GM21515 (cell line): Measurements from ENCODE around the gene OR52B6.
A peak's percentile ranks its signal among the peaks of the same experiment; 100 is the strongest.
"Not testable (repeated sequence)": the region's sequence is repeated elsewhere in the genome, so short reads cannot be mapped to it uniquely, and the experiment has no call there.

Experiments
- ATAC-seq: cut with Tn5 transposase; IDR thresholded peaks from one replicate; pipeline ENCODE4 v1.9.1; 2021; ENCODE audit not compliant: unreplicated experiment

OR52B6 gene

DNA sequence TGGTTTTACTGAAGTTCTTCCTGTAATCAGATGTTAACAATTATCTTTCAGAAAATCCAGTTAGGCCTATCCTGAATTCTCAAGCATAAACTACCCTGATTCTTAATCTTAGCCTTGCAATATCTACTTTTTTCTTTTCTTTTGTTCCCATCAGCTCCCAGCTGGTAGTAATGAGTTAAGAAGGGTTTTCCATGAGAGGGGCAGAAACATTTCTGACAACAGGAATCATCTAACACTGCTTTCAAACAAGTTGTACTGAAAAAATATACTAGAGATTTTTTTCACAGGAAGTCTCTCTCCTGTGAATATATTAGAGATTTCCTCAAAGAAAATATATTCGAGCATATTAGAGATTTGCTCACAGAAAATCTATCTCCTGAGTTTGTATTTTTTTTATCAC lies 12.5 kb downstream of the OR52B6 start:
- ATAC-seq = no peak

DNA sequence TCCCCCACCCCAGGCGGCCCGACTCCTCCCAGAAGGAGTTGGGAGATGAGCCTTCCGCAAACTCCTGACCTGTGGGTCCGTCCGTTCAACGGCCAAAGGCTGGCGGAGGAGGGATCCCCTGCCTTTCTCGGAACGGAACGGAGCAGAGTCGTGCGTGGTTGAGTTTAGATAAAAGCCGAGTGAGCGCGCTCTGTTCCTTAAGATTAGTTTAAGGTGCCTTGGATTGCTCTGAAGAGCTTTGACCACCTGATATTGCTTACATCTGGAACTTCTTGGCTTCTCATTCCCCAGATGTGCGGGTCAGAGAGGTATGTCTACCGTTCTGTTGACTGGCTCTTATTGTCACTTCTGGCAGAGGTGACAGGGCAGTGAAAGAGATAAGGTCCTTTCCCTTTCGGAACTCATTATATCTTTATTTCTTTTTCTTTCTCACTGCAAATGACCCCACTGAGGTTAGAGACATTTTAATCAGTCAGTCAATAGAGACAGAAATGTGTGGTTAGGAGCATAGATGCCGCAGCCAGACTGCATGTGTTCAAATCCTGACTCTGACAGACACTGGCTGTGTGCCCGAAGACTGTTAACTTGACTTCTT lies 16.0 kb downstream of the OR52B6 start, which contains the start of gene TRIM6:
Gene TRIM6, plus strand, starts transcription at position 31 of the 595 bp plus-strand sequence. Its CDS starts 261 bp downstream, at position 292.
- no peak for ATAC-seq

- no peak for ATAC-seq
These were observed 17.3 kb downstream of the OR52B6 start for GRCh38 chr11:5597953-5598352.

GRCh38 chr11:5600374-5600851 lies 19.7 kb downstream of the OR52B6 start:
- ATAC-seq = peak; percentile 89

- ATAC-seq = not testable (repeated sequence)
These were observed 22.1 kb downstream of the OR52B6 start for GRCh38 chr11:5602791-5603190.

DNA sequence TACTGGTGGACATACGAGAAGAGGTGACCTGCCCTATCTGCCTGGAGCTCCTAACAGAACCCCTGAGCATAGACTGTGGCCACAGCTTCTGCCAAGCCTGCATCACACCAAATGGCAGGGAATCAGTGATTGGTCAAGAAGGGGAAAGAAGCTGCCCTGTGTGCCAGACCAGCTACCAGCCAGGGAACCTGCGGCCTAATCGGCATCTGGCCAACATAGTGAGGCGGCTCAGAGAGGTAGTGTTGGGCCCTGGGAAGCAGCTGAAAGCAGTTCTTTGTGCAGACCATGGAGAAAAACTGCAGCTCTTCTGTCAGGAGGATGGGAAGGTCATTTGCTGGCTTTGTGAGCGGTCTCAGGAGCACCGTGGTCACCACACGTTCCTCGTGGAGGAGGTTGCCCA lies 22.6 kb downstream of the OR52B6 start:
- ATAC-seq = no peak

DNA sequence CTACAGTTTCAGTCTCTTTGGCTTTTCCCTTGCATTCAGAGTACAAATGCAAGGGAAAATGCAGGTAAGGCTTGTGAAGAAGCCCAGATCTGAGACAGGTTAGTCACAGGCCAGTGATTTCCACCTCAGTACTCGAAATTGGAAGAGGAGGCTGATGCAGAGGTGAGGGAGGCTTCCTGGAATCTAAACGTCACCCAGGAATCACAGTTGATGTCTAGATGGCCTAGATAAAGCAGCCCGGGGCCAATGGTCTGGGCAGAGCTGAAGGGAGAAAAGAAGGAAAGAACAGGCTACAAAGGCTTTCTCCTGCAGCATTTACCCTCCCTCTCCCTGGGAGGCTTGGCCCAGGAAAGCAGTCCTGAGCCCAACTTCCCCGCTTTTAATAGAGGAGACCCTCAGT lies 24.2 kb downstream of the OR52B6 start:
- no peak for ATAC-seq

GRCh38 chr11:5605849-5606248 lies 25.2 kb downstream of the OR52B6 start:
- no peak for ATAC-seq

DNA sequence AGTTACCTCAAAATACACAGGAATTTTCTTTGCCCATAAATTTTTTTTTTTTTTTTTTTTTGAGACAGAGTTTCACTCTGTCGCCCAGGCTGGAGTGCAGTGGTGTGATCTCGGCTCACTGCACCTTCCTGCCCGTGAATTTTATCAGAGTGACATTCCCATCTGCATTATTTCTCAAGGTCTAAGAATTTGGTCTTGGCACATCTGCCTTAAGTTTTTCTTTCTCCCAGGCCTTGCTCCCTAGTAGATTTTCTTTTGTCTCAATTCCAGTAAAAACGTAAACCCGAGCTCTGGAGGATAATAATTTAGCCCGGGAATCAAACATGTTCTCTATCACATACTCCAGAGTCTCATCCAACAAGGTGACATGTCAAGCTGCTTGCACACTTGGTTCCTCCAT lies 28.1 kb downstream of the OR52B6 start:
- no peak for ATAC-seq

DNA sequence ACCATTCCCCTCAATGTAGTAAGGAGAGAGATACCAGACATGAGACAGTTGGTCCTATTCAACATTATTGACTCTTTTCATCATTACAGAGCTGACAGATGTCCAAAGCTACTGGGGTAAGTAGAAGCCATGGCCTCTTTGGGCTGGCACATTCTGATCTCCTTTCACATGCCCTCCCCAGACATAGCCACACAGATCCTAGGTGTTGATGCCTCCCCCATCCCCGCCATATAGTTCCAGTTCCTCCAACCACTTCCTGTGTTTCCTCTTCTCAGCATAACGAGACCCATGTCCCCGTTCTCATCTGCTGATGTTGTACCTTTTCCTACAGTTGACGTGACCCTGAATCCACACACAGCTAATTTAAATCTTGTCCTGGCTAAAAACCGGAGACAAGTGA lies 29.8 kb downstream of the OR52B6 start:
- no peak for ATAC-seq

DNA sequence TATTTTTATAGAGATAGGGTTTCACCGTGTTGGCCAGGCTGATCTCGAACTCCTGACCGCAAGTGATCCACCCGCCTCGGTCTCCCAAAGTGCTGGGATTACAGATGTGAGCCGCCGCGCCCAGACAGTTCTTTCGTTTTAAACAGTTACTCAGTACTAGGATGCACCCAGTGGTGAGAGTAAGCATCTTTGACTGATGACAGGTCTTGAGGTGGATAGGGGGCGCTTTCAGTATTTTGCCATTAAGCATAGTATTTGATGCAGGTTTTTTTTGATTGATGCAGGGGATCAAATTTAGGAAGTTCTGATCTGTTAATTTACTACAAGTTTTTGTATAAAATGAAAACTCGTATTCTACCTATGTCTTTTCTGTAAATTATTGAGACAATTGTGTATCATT lies 30.9 kb downstream of the OR52B6 start:
- no peak for ATAC-seq

GRCh38 chr11:5618807-5619206 lies 38.1 kb downstream of the OR52B6 start:
- no peak for ATAC-seq

DNA sequence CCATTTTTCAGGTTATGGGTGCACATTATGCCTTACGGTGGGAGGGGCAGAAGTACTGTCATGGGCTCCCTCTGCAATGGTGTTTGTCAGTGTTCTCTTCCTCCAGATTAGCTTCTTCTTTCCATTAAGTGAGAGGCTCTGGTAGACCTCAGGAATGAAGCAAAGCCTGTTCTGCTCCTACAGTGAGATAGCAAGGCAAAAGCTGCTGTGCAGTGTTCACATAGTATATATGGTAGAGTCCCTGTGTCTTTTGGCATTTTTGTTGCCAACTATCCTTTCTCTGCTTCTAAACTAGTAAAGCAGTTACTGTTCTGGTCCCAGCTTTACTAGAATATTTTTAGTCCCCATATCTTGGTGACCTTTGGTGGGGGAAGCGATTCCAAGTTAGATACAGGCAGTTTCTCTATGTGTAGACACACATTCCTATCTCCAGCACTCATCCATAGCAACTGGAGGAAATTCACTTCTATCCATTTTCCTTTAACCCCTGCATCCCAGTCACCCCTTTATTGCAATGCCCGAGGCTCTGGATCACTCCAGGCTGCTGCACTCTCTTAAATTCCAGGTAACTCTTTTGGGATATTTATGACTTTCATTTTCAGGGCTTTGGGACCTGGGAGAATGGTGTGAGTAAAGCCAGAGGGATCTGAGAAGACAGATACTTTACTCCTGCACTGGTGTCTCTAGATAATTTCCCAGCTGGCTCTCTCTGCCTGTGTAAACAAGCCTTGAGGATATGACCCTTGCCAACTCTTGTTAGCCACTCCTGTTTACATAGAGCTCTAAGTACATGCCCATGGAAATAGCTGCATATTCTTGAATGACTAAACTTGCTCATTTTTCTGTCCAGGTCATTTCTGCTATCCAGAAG lies 40.2 kb downstream of the OR52B6 start:
- ATAC-seq = no peak

- no peak for ATAC-seq
These were observed 40.9 kb downstream of the OR52B6 start for GRCh38 chr11:5621580-5621979.

DNA sequence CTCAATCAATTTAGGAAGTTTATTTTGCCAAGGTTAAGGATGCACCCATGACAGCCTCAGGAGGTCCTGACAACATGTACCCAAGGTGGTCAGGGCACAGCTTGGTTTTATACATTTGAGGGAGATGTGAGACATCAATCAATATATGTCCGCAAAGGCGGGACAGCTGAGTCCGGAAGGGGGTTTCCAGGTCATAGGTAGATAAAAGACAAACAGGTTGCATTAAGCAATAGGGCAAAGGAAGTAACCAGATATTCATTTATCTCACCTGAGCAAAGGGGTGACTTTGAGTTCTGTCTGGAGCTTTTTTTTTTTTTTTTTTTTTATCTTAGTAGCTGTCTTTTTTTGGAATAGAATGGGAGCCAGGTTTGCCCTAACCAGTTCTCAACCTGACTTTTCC lies 42.1 kb downstream of the OR52B6 start:
- ATAC-seq = no peak

DNA sequence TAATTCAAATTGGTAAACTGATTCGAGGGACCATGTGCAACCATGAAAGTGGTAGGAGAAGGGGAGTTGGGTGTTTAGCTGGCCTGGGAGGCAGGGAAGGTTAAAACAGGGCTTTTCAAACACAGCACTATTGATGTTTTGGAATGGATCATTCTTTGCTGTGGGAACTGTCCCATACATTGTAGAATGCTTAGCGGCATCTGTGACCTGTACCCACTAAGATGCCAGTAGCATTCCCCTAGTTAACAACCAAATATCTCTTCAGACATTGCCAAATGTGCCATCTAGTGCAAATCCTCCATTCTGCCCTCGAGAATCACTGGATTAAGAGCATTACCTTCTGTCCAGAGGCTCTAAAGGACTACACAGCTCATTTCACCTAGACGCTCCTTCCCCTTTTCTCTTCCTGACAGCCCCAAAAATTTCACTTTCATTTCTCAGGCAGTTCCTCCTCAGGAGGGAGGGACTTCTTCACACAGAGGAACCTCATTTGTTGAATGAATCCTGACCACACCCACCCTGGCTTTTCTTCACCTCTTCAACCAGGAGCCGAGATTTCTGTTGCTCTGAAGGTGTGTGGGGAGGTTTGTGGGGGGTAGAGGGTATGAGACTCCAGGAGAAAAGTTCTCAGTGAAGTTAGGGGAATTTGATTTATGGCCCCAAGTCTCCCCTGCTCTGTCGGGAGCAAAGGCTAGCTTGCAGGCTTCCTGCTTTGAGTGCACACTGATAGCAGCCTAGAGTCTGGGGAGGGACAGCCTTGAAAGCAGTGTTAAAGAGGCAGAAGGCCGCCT lies 44.0 kb downstream of the OR52B6 start, which contains the start of gene TRIM34:
Gene TRIM34, plus strand, starts transcription at position 513 of the 791 bp plus-strand sequence. CDS start 7,331 bp downstream, outside the sequence.
- peak; percentile 99 for ATAC-seq

DNA sequence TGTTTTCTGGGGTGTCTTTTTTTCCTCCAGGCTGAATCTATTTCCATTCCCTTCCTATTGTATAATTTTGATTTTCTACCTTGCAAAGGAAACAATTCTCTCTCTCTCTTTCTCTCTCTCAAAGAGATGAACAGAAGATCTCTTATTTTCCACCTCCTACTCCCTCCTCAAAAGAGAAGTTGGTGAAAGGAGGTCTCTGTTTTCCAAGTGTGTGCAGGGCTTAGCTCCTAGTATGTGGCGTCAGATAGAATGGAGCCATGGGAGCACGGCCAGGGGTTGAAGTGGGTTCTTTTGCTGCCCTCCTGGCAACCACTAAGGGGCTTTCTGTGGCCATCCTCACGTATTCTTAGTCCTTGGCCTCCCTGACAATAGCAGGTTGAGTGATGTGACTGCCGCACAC lies 44.6 kb downstream of the OR52B6 start:
- ATAC-seq = no peak

DNA sequence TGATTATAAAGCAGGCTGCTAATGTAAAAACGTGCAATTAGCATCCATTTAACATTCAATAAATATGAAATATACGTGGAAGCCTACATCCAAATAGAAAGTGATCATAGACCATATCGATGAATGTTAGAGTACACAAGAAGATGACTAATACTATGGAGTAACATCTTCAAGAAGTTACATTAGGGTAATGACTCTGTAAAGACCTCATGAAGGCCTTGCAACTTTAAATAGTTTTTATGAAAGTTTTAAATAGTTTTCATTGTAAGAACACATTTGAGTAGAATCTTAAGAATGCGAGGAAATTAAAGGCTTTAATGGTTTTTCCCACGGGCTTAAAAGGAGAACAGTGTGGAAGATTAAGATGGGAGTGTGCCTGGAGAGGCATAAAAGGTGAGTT lies 45.5 kb downstream of the OR52B6 start:
- ATAC-seq = no peak

GRCh38 chr11:5631417-5631816 lies 50.7 kb downstream of the OR52B6 start:
- peak; percentile 9 for ATAC-seq
